ENCODE measurements around the gene ZNF358. TPM values are rescaled to one million over a fixed set of nuclear protein-coding genes. Genes with fewer than 3 reads are reported as not detected.

ZNF358 gene
- total and polyA plus RNA-seq, 2 of the 13 experiments (the other 11 are each of a cell fraction or from before 2014, with no cell fraction given): 9.1 to 37.0 TPM

DNA sequence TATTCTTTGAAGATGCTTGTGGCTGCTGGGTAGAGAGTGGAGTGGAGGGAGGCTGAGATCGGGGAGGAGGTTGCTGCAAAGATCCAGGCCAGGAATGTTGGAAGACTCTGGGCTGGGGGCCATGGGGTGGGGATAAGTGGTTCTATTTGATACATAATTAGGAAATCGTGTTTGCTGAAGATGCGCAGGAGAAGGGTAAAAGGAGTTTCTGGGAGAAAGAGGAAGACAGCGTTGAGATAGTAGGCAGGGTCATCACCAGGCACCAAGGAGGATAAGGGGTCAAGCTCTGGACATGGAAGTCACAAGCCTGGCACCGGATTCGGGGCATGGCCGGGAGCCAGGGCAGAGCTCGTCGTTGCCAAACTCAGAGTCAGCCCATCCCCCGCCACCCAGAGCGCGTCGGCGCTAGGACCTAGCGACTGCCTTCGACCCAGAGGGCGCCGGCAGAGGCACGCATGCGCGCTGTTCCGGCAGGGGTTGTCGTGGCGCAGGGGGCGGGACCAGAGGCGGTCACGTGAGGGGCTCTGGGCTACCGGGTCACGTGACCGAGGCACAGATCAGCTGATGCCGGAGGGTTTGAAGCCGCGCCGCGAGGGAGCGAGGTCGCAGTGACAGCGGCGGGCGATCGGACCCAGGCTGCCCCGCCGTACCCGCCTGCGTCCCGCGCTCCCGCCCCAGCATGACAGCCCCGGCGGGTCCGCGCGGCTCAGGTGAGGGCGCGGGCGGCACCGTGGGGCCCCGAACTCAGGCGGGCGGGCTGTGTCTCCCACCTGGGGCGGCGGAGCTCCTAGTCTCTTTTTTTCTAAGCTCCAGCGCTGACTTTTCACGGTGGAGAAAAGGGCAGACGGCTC, 6.4 kb downstream of the ZNF358 start, which contains the start of gene MCOLN1 (continued):
- TF ChIP-seq, protein P1, sequence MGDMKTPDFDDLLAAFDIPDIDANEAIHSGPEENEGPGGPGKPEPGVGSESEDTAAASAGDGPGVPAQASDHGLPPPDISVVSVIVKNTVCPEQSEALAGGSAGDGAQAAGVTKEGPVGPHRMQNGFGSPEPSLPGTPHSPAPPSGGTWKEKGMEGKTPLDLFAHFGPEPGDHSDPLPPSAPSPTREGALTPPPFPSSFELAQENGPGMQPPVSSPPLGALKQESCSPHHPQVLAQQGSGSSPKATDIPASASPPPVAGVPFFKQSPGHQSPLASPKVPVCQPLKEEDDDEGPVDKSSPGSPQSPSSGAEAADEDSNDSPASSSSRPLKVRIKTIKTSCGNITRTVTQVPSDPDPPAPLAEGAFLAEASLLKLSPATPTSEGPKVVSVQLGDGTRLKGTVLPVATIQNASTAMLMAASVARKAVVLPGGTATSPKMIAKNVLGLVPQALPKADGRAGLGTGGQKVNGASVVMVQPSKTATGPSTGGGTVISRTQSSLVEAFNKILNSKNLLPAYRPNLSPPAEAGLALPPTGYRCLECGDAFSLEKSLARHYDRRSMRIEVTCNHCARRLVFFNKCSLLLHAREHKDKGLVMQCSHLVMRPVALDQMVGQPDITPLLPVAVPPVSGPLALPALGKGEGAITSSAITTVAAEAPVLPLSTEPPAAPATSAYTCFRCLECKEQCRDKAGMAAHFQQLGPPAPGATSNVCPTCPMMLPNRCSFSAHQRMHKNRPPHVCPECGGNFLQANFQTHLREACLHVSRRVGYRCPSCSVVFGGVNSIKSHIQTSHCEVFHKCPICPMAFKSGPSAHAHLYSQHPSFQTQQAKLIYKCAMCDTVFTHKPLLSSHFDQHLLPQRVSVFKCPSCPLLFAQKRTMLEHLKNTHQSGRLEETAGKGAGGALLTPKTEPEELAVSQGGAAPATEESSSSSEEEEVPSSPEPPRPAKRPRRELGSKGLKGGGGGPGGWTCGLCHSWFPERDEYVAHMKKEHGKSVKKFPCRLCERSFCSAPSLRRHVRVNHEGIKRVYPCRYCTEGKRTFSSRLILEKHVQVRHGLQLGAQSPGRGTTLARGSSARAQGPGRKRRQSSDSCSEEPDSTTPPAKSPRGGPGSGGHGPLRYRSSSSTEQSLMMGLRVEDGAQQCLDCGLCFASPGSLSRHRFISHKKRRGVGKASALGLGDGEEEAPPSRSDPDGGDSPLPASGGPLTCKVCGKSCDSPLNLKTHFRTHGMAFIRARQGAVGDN (CRISPR knock-in tag; IDR thresholded peaks at IDR 0.05): peak; percentile 84
- TF ChIP-seq, protein P2, sequence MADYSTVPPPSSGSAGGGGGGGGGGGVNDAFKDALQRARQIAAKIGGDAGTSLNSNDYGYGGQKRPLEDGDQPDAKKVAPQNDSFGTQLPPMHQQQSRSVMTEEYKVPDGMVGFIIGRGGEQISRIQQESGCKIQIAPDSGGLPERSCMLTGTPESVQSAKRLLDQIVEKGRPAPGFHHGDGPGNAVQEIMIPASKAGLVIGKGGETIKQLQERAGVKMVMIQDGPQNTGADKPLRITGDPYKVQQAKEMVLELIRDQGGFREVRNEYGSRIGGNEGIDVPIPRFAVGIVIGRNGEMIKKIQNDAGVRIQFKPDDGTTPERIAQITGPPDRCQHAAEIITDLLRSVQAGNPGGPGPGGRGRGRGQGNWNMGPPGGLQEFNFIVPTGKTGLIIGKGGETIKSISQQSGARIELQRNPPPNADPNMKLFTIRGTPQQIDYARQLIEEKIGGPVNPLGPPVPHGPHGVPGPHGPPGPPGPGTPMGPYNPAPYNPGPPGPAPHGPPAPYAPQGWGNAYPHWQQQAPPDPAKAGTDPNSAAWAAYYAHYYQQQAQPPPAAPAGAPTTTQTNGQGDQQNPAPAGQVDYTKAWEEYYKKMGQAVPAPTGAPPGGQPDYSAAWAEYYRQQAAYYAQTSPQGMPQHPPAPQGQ (CRISPR knock-in tag; IDR thresholded peaks at IDR 0.05; ENCODE audit: borderline replicate concordance): no peak
- TF ChIP-seq AHR (CRISPR knock-in tag; IDR thresholded peaks at IDR 0.05) (no peak), ZNF460 (CRISPR knock-in tag; IDR thresholded peaks at IDR 0.05; ENCODE audit: borderline replicate concordance) (no peak; the same call in 1 of the 2 replicates), NR2F1 (CRISPR knock-in tag; IDR thresholded peaks at IDR 0.05) (no peak; a peak in 1 of 4 replicates), CHD2 (IDR thresholded peaks at IDR 0.05; ENCODE audit: low read depth, low read length) (peak; percentile 81), ZNF256 (CRISPR knock-in tag; conservative IDR thresholded peaks at IDR 0.05) (no peak), MAFK (conservative IDR thresholded peaks at IDR 0.05 in 1 of 2, IDR thresholded peaks at IDR 0.05 in 1 of 2; ENCODE audit: low read length in 2 of 2) (no peak), ZBTB8A (CRISPR knock-in tag; IDR thresholded peaks at IDR 0.05; ENCODE audit: borderline replicate concordance, low read depth) (no peak), ZNF781 (CRISPR knock-in tag; IDR thresholded peaks at IDR 0.05; ENCODE audit: borderline replicate concordance, not compliant biosample characterization) (no peak)
- TF ChIP-seq, protein P3, sequence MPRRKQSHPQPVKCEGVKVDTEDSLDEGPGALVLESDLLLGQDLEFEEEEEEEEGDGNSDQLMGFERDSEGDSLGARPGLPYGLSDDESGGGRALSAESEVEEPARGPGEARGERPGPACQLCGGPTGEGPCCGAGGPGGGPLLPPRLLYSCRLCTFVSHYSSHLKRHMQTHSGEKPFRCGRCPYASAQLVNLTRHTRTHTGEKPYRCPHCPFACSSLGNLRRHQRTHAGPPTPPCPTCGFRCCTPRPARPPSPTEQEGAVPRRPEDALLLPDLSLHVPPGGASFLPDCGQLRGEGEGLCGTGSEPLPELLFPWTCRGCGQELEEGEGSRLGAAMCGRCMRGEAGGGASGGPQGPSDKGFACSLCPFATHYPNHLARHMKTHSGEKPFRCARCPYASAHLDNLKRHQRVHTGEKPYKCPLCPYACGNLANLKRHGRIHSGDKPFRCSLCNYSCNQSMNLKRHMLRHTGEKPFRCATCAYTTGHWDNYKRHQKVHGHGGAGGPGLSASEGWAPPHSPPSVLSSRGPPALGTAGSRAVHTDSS (CRISPR knock-in tag; conservative IDR thresholded peaks at IDR 0.05): no peak; the same call in 1 of the 2 replicates
- TF ChIP-seq, protein P4, sequence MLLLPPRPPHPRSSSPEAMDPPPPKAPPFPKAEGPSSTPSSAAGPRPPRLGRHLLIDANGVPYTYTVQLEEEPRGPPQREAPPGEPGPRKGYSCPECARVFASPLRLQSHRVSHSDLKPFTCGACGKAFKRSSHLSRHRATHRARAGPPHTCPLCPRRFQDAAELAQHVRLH (CRISPR knock-in tag; IDR thresholded peaks at IDR 0.05; ENCODE audit: borderline replicate concordance, low read depth): peak; percentile 95; the same call in 1 of the 2 replicates
- TF ChIP-seq, protein P5, sequence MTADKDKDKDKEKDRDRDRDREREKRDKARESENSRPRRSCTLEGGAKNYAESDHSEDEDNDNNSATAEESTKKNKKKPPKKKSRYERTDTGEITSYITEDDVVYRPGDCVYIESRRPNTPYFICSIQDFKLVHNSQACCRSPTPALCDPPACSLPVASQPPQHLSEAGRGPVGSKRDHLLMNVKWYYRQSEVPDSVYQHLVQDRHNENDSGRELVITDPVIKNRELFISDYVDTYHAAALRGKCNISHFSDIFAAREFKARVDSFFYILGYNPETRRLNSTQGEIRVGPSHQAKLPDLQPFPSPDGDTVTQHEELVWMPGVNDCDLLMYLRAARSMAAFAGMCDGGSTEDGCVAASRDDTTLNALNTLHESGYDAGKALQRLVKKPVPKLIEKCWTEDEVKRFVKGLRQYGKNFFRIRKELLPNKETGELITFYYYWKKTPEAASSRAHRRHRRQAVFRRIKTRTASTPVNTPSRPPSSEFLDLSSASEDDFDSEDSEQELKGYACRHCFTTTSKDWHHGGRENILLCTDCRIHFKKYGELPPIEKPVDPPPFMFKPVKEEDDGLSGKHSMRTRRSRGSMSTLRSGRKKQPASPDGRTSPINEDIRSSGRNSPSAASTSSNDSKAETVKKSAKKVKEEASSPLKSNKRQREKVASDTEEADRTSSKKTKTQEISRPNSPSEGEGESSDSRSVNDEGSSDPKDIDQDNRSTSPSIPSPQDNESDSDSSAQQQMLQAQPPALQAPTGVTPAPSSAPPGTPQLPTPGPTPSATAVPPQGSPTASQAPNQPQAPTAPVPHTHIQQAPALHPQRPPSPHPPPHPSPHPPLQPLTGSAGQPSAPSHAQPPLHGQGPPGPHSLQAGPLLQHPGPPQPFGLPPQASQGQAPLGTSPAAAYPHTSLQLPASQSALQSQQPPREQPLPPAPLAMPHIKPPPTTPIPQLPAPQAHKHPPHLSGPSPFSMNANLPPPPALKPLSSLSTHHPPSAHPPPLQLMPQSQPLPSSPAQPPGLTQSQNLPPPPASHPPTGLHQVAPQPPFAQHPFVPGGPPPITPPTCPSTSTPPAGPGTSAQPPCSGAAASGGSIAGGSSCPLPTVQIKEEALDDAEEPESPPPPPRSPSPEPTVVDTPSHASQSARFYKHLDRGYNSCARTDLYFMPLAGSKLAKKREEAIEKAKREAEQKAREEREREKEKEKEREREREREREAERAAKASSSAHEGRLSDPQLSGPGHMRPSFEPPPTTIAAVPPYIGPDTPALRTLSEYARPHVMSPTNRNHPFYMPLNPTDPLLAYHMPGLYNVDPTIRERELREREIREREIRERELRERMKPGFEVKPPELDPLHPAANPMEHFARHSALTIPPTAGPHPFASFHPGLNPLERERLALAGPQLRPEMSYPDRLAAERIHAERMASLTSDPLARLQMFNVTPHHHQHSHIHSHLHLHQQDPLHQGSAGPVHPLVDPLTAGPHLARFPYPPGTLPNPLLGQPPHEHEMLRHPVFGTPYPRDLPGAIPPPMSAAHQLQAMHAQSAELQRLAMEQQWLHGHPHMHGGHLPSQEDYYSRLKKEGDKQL (CRISPR knock-in tag; IDR thresholded peaks at IDR 0.05; ENCODE audit: low read depth): 0 out of 2 replicates have a peak, but pooled peaks have one; percentile 26

Data from HepG2 (cell line).